22Rv1 (cell line): ENCODE data around the gene ATP2C2.

Experiments used
- H3K27ac ChIP-seq: fragments of 450-650 bp; 2 replicates; pipeline ENCODE4 v1.5.1; 2017
- CTCF ChIP-seq: fragments of 450-650 bp; IDR thresholded peaks from 2 replicates; pipeline ENCODE4 v1.5.1; 2017; ENCODE audit warnings: mild to moderate bottlenecking
- ZFX ChIP-seq: fragments of 450-650 bp; IDR thresholded peaks from 2 replicates; pipeline ENCODE4 v1.6.1; 2017; ENCODE audit warnings: antibody characterized with exemption, borderline replicate concordance

Gene ATP2C2

GRCh38 chr16:84498223-84498610, 129.9 kb downstream of the ATP2C2 start:
- TF ChIP-seq ZFX (no peak), CTCF (no peak)
- no peak overlapping the region for H3K27ac ChIP-seq

GRCh38 chr16:84498859-84499620, 130.7 kb downstream of the ATP2C2 start:
- H3K27ac ChIP-seq: no peak overlapping the region

GRCh38 chr16:84499638-84500037, 131.3 kb downstream of the ATP2C2 start:
- TF ChIP-seq ZFX (no peak), CTCF (no peak)
- no peak overlapping the region for H3K27ac ChIP-seq

More at GRCh38 chr16:84498859-84499620, 130.7 kb downstream of the ATP2C2 start:
- TF ChIP-seq CTCF (no peak), ZFX (no peak)

- H3K27ac ChIP-seq: no peak overlapping the region
- no peak for TF ChIP-seq ZFX
- TF ChIP-seq CTCF: no peak
Measured at GRCh38 chr16:84500531-84500930, 132.2 kb downstream of the ATP2C2 start.

- TF ChIP-seq ZFX (no peak), CTCF (no peak)
- no peak overlapping the region for H3K27ac ChIP-seq
Measured at GRCh38 chr16:84501077-84501735, 132.9 kb downstream of the ATP2C2 start.

- TF ChIP-seq CTCF (no peak), ZFX (no peak)
- no peak overlapping the region for H3K27ac ChIP-seq
Measured at GRCh38 chr16:84502075-84502474, 133.7 kb downstream of the ATP2C2 start.

GRCh38 chr16:84502581-84502980, 134.2 kb downstream of the ATP2C2 start:
- TF ChIP-seq CTCF: no peak
- no peak for TF ChIP-seq ZFX
- no peak overlapping the region for H3K27ac ChIP-seq
